Measurements from ENCODE around the gene DIAPH3.

DNA sequence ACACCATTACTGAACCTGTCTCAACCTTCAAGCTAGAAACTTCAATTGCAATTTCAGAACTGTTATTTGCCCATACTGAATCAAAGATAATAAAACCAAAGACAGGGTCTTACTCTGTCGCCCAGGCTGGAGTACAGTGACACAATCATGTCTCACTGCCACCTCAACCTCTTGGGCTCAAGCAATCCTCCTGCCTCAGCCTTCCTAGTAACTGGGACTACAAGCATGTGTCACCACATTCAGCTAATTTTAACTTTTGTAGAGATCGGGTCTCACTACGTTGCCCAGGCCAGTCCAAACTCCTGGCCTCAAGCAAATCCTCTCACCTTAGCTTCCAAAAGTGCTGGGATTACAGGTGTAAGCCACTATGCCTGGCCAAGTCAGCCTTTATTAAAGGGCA, 143.4 kb downstream of the DIAPH3 start:
- TF ChIP-seq, protein P1, sequence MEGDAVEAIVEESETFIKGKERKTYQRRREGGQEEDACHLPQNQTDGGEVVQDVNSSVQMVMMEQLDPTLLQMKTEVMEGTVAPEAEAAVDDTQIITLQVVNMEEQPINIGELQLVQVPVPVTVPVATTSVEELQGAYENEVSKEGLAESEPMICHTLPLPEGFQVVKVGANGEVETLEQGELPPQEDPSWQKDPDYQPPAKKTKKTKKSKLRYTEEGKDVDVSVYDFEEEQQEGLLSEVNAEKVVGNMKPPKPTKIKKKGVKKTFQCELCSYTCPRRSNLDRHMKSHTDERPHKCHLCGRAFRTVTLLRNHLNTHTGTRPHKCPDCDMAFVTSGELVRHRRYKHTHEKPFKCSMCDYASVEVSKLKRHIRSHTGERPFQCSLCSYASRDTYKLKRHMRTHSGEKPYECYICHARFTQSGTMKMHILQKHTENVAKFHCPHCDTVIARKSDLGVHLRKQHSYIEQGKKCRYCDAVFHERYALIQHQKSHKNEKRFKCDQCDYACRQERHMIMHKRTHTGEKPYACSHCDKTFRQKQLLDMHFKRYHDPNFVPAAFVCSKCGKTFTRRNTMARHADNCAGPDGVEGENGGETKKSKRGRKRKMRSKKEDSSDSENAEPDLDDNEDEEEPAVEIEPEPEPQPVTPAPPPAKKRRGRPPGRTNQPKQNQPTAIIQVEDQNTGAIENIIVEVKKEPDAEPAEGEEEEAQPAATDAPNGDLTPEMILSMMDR (IDR thresholded peaks at IDR 0.05) = no peak
- no peak for TF ChIP-seq MXI1 (IDR thresholded peaks at IDR 0.05; ENCODE audit: low read depth, low read length)
- no peak for TF ChIP-seq REST (IDR thresholded peaks at IDR 0.05; ENCODE audit: low read depth, low read length)
- TF ChIP-seq EZH2phosphoT487 (IDR thresholded peaks at IDR 0.05; ENCODE audit: borderline replicate concordance, low read depth) = no peak
- no peak for TF ChIP-seq POLR2AphosphoS5 (IDR thresholded peaks at IDR 0.05; ENCODE audit: low read depth, low read length)
- TF ChIP-seq CHD2 (IDR thresholded peaks at IDR 0.05; ENCODE audit: low read length, partially characterized antibody) = no peak
- no peak for TF ChIP-seq EP300 (IDR thresholded peaks at IDR 0.05; ENCODE audit: borderline replicate concordance in 1 of 2, low read depth in 1 of 2, low read length in 1 of 2)
- no peak for TF ChIP-seq RAD21 (IDR thresholded peaks at IDR 0.05; ENCODE audit: low read length)
- TF ChIP-seq RCOR1 (IDR thresholded peaks at IDR 0.05; ENCODE audit: low read length) = no peak
- no peak for TF ChIP-seq RFX5 (IDR thresholded peaks at IDR 0.05; ENCODE audit: low read length)
- no peak for TF ChIP-seq TCF12 (IDR thresholded peaks at IDR 0.05)

All from SK-N-SH (cell line).